Amniotic stem cell (primary cell): ENCODE data around the gene GTPBP4.
"Not testable (repeated sequence)": the region's sequence is repeated elsewhere in the genome, so short reads cannot be mapped to it uniquely, and the experiment has no call there.

Source experiments
- DNase-seq: peaks from one replicate; lab custom pipeline; 2025; lab: John Stamatoyannopoulos, UW

GTPBP4 gene

GRCh38 chr10:1057106-1057657, 68.9 kb downstream of the GTPBP4 start:
- DNase-seq: no peak

DNA sequence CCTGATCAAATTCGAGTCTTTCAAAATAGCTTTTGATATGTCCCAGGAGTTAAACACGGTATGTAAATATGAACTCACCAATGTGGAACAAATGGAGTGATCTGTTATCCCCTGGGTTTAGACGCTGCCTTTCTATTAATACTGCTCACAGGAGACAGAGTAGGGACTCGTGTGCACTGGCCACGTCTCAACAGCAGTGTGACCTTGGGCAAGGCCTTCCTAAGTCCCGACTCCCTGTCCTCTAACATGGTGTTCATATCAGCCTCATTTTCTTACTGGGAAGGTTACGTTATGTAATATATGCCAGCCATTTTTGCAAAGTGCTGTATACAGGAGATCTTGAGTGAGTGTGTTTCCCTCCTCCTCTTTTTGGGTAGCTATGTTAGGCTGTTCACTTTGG, 69.8 kb downstream of the GTPBP4 start:
- DNase-seq: no peak

DNA sequence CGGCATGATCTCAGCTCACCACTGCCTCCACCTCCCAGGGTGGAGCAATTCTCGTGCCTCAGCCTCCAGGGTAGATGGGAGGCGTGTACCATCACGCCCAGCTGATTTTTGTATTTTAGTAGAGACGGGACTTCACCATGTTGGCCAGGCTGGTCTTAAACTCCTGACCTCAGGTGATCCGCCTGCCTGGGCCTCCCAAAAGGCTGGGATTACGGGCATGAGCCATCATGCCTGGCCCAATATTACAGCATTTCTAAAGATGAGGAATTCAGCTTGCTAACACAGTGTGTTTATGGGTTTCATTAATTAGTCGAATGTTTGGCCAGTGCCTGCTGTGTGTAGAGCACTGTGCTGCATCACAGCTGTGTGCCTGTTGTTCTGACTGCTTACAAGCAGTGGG, 71.7 kb downstream of the GTPBP4 start:
- no peak for DNase-seq

- DNase-seq: no peak
These were observed 73.9 kb downstream of the GTPBP4 start for GRCh38 chr10:1061930-1062774.

DNA sequence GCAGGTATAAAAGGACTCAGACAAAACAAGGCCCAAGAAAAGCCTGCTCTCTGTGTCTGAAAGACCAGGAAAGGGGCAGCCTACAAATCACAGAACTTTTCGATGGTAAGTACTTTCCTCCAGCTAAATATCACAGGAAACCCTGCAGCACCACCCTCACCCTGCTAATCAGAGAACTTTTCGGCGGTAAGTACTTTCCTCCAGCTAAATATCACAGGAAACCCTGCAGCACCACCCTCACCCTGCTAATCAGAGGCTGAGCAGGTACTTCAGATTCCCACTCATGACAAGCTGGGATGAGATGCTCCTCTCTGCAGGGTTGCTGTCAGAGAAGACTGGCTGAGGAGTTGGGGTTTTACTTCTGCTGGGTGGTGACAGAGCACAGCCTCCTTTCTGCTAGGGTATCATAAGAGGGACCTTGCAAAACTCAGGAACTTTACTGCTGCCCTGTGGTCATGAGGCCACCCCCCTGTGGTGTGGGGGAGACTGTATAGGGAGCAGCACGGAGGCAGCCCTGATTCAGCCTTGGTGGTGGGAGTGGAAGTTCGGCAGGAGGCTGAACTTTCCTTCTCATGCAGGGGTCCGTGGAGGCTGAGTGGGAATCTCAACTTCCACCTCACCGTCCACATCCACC, 75.1 kb downstream of the GTPBP4 start:
- no peak for DNase-seq

- no peak for DNase-seq
These were observed 76.7 kb downstream of the GTPBP4 start for GRCh38 chr10:1064964-1065247.

- not testable (repeated sequence) for DNase-seq
These were observed 78.5 kb downstream of the GTPBP4 start for GRCh38 chr10:1066734-1067133.

DNA sequence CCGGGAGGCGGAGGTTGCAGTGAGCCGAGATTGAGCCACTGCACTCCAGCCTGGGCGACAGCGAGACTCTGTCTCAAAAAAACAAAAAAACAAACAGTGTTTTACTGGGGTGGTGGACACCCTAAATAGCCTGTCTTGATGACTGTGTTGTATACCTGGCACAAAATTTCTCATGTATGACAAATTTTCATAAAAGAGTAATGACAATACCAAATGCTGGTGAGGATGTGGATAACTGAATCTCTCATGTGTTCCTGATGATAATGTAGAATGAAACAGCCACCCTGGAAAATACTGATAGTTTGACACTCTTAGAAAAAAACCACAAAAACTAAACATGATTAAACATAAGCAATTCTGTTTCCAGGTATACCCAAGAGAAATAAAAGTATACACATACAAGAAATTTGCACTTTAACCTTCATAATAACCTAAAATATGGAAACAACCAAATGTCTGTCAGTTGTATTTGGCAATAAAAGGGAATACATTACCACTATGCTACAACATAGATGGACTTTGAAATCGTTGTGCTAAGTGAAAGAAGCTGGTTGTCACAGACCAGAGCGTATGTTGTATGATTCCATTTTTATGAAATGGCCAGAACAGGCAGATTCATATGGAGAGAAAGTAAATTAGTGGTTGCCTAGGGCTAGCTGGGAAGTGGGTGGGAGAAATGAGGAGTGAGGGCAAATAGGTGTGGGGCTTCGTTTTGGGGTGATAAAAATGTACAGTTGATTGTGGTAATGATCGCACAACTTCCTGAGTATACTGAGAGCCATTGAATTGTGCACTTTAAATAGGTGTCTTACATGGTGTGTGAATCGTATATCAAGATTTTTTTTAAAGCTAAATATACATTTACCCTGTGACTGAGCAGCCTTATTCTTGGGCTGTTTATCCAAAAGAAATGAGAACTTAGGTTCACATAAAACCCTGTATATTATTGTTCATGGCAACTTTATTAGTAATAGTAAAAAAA, 80.4 kb downstream of the GTPBP4 start:
- no peak for DNase-seq
